HL-60 (cell line): ENCODE data around the gene C5AR2.
"Not testable (repeated sequence)": the region's sequence is repeated elsewhere in the genome, so short reads cannot be mapped to it uniquely, and the experiment has no call there.

Experiments
- DNase-seq, 2 experiments: peaks; one replicate each; pipeline ENCODE4 v3.0.0-alpha.2; 2010 to 2020; ENCODE audit warnings: low read depth in 1 of 2, low spot score in 1 of 2
- H3K27ac ChIP-seq: fragments of 250-450 bp; sonication (Bioruptor Pico); replicated peaks from 2 replicates; pipeline ENCODE4 v1.5.1; 2020; ENCODE audit warnings: mild to moderate bottlenecking, moderate library complexity
- H3K27me3 ChIP-seq: fragments of 250-450 bp; sonication (Bioruptor Pico); 2 replicates; pipeline ENCODE4 v1.5.1; 2021; ENCODE audit warnings: mild to moderate bottlenecking, moderate library complexity; ENCODE audit not compliant: insufficient read depth, poor library complexity, severe bottlenecking
- H3K4me3 ChIP-seq: replicated peaks from 2 replicates; pipeline ENCODE4 v1.5.1; 2011; ENCODE audit warnings: mild to moderate bottlenecking, control low read depth, low read length; ENCODE audit not compliant: insufficient read depth
- CTCF ChIP-seq: IDR thresholded peaks from one replicate; pipeline ENCODE4 v1.5.1; 2011; ENCODE audit warnings: low read length, control low read depth, inconsistent platforms; ENCODE audit not compliant: insufficient read depth
- GABPA ChIP-seq: IDR thresholded peaks from 2 replicates; pipeline ENCODE4 v1.6.1; 2012; ENCODE audit warnings: low read depth
- POLR2AphosphoS5 ChIP-seq: IDR thresholded peaks from 2 replicates; pipeline ENCODE4 v1.6.1; 2012; ENCODE audit warnings: low read depth
- REST ChIP-seq: IDR thresholded peaks from 2 replicates; pipeline ENCODE4 v1.6.1; 2012; ENCODE audit warnings: low read depth; ENCODE audit not compliant: insufficient replicate concordance
- SPI1 ChIP-seq: IDR thresholded peaks from 2 replicates; pipeline ENCODE4 v1.6.1; 2012; ENCODE audit warnings: low read depth, mild to moderate bottlenecking, borderline replicate concordance

The C5AR2 gene

GRCh38 chr19:47336765-47337718, 5.1 kb downstream of the C5AR2 start:
- TF ChIP-seq SPI1: peak; percentile 95
- TF ChIP-seq POLR2AphosphoS5: peak; percentile 86
- Histone ChIP-seq H3K27ac (peak overlapping the region; percentile 72), H3K4me3 (peak overlapping the region; percentile 12)
- peak; percentile 91 to 97 for DNase-seq
- not testable (repeated sequence) for H3K27me3 ChIP-seq

DNA sequence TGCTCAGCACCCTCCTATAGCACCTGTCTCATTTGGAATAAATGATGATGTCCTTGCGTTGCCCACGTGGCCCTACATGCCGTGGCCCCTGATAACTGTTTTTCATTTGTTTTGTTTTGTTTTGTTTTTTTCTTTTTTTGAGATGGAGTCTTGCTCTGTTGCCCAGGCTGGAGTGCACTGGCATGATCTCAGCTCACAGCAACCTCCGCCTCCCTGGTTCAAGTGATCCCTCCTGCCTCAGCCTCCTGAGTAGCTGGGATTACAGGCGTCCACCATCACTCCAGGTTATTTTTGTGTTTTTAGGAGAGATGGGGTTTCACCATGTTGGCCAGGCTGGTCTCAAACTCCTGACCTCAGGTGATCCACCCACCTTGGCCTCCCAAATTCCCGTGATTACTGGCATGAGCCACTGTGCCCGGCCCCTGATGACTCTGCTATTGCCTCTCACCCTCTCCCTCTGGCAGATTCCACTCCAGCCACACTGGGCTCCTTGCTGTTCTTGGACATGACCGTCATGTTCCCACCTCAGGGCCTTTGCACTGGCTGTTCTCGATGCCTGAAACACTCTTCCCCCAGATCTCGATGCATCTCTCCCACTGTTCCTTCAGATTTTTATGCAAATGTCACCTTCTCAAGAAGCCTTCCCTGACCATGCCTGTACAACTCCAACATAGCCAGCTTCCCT, 7.4 kb downstream of the C5AR2 start:
- DNase-seq: no peak

DNA sequence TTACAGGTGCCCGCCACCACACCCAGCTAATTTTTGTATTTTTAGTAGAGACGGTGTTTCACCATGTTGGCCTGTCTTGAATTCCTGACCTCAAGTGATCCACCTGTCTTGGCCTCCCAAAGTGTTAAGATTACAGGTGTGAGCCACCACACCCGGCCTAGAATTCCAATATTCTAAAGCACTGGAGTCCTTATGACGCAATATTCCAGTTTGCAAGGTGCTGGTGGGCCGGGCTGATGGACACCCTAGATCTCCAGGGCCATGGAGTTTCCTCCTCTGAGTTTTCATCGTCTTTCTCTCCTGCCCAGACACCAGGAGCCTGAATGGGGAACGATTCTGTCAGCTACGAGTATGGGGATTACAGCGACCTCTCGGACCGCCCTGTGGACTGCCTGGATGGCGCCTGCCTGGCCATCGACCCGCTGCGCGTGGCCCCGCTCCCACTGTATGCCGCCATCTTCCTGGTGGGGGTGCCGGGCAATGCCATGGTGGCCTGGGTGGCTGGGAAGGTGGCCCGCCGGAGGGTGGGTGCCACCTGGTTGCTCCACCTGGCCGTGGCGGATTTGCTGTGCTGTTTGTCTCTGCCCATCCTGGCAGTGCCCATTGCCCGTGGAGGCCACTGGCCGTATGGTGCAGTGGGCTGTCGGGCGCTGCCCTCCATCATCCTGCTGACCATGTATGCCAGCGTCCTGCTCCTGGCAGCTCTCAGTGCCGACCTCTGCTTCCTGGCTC, 8.7 kb downstream of the C5AR2 start:
- Histone ChIP-seq H3K4me3 (no peak overlapping the region), H3K27me3 (no peaks in the 10 kb centered on the region), H3K27ac (no peak overlapping the region)
- TF ChIP-seq GABPA (no peak), CTCF (no peak), SPI1 (no peak), REST (no peak)
- no peak for DNase-seq

More for the DNA sequence above, 7.4 kb downstream of the C5AR2 start:
- H3K27me3 ChIP-seq: no peaks in the 10 kb centered on the region
- H3K27ac ChIP-seq: no peak overlapping the region
- TF ChIP-seq CTCF (no peak), POLR2AphosphoS5 (no peak), GABPA (no peak), SPI1 (no peak), REST (no peak)
- no peak overlapping the region for H3K4me3 ChIP-seq

DNA sequence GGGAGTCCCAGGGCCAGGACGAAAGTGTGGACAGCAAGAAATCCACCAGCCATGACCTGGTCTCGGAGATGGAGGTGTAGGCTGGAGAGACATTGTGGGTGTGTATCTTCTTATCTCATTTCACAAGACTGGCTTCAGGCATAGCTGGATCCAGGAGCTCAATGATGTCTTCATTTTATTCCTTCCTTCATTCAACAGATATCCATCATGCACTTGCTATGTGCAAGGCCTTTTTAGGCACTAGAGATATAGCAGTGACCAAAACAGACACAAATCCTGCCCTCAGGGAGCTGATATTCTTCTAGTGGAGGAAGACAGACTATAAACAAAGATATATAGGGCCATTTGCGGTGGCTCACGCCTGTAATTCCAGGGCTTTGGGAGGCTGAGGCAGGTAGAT, 9.8 kb downstream of the C5AR2 start:
- no peak overlapping the region for H3K27ac ChIP-seq
- H3K4me3 ChIP-seq: no peak overlapping the region
- DNase-seq: no peak
- TF ChIP-seq GABPA (no peak), CTCF (no peak), REST (no peak), SPI1 (no peak), POLR2AphosphoS5 (no peak)
- H3K27me3 ChIP-seq: no peaks in the 10 kb centered on the region
